HEK293 (cell line): ENCODE data around the gene VEPH1.
A peak's percentile ranks its signal among the peaks of the same experiment; 100 is the strongest.

Source experiments
- CTCF ChIA-PET: fragments of 350-600 bp; formaldehyde crosslinking; extraction: SDS; loops from one replicate; lab custom pipeline; 2021; ENCODE audit warnings: antibody characterized with exemption; lab: Yijun Ruan, JAX
- POLR2A ChIA-PET: fragments of 300-600 bp; formaldehyde crosslinking; extraction: SDS; loops from one replicate; lab custom pipeline; 2020; ENCODE audit warnings: antibody characterized with exemption, inconsistent platforms; lab: Yijun Ruan, JAX
- H3K27ac ChIP-seq: fragments of 200-500 bp; sonication (Bioruptor generic); 2 replicates; pipeline ENCODE4 v1.5.1; 2014; ENCODE audit warnings: low read depth, low read length, control low read depth, inconsistent platforms; ENCODE audit errors: extremely low read depth
- H3K36me3 ChIP-seq, 2 experiments: fragments of 200-500 bp in 1 of 2; sonication (Bioruptor generic) in 1 of 2; 1 replicate in 1 of 2; 2 replicates in 1 of 2; pipeline ENCODE4 v1.5.1; 2014 to 2017; ENCODE audit warnings: inconsistent platforms in 2 of 2, low read length in 2 of 2; ENCODE audit not compliant: control insufficient read depth in 2 of 2, insufficient read depth in 1 of 2
- H3K4me1 ChIP-seq: fragments of 200-500 bp; sonication (Bioruptor generic); 2 replicates; pipeline ENCODE4 v1.5.1; 2014; ENCODE audit warnings: mild to moderate bottlenecking, low read length, inconsistent platforms; ENCODE audit not compliant: control insufficient read depth, insufficient read depth
- H3K4me3 ChIP-seq: 2 replicates; pipeline ENCODE4 v1.5.1; 2011; ENCODE audit warnings: low read depth, mild to moderate bottlenecking, control low read depth, low read length, moderate library complexity
- H3K9me3 ChIP-seq: fragments of 200-500 bp; sonication (Bioruptor generic); 2 replicates; pipeline ENCODE4 v1.5.1; 2014; ENCODE audit warnings: low read depth, low read length, inconsistent platforms; ENCODE audit not compliant: control insufficient read depth, insufficient read depth
- ATF2 ChIP-seq: fragments of 450-650 bp; formaldehyde crosslinking; IDR thresholded peaks from 2 replicates; pipeline ENCODE4 v1.5.1; 2016; ENCODE audit warnings: missing biosample characterization, missing genetic modification characterization, low read depth
- GLIS1 ChIP-seq: fragments of 450-650 bp; formaldehyde crosslinking; IDR thresholded peaks from 2 replicates; pipeline ENCODE4 v1.5.1; 2016; ENCODE audit warnings: missing biosample characterization, missing genetic modification characterization
- HOXD13 ChIP-seq: sonication (generic); formaldehyde crosslinking; IDR thresholded peaks from 2 replicates; pipeline ENCODE4 v1.8.0; 2022; ENCODE audit warnings: missing genetic modification reagents, borderline replicate concordance
- KLF17 ChIP-seq: fragments of 450-650 bp; formaldehyde crosslinking; IDR thresholded peaks from 2 replicates; pipeline ENCODE4 v1.5.1; 2016; ENCODE audit warnings: missing biosample characterization, missing genetic modification characterization
- PRDM2 ChIP-seq: fragments of 450-650 bp; formaldehyde crosslinking; IDR thresholded peaks from 2 replicates; pipeline ENCODE4 v1.5.1; 2016; ENCODE audit warnings: missing biosample characterization, missing genetic modification characterization, borderline replicate concordance
- PRDM4 ChIP-seq: fragments of 450-650 bp; formaldehyde crosslinking; IDR thresholded peaks from 2 replicates; pipeline ENCODE4 v1.5.1; 2017; ENCODE audit warnings: missing biosample characterization, missing genetic modification characterization
- PRDM6 ChIP-seq: fragments of 450-650 bp; formaldehyde crosslinking; IDR thresholded peaks from 2 replicates; pipeline ENCODE4 v1.5.1; 2017; ENCODE audit warnings: missing biosample characterization, missing genetic modification characterization
- SP3 ChIP-seq: fragments of 450-650 bp; formaldehyde crosslinking; IDR thresholded peaks from 2 replicates; pipeline ENCODE4 v1.5.1; 2016; ENCODE audit warnings: missing biosample characterization, missing genetic modification characterization
- ZFP41 ChIP-seq: fragments of 450-650 bp; formaldehyde crosslinking; IDR thresholded peaks from 2 replicates; pipeline ENCODE4 v1.5.1; 2016; ENCODE audit warnings: missing biosample characterization, missing genetic modification characterization, borderline replicate concordance
- ZNF112 ChIP-seq: fragments of 450-650 bp; formaldehyde crosslinking; IDR thresholded peaks from 2 replicates; pipeline ENCODE4 v1.5.0; 2017; ENCODE audit warnings: missing biosample characterization, missing genetic modification characterization
- ZNF138 ChIP-seq: fragments of 450-650 bp; formaldehyde crosslinking; IDR thresholded peaks from 2 replicates; pipeline ENCODE4 v1.5.1; 2016; ENCODE audit warnings: missing biosample characterization, missing genetic modification characterization, borderline replicate concordance
- ZNF155 ChIP-seq: fragments of 450-650 bp; formaldehyde crosslinking; IDR thresholded peaks from 2 replicates; pipeline ENCODE4 v1.5.1; 2016; ENCODE audit warnings: missing biosample characterization, missing genetic modification characterization
- ZNF169 ChIP-seq: fragments of 450-650 bp; formaldehyde crosslinking; IDR thresholded peaks from 2 replicates; pipeline ENCODE4 v1.5.1; 2016; ENCODE audit warnings: missing biosample characterization, missing genetic modification characterization
- ZNF184 ChIP-seq: fragments of 450-650 bp; IDR thresholded peaks from 2 replicates; pipeline ENCODE4 v1.5.1; 2018; ENCODE audit warnings: missing biosample characterization, mild to moderate bottlenecking, missing genetic modification characterization
- ZNF223 ChIP-seq: fragments of 450-650 bp; formaldehyde crosslinking; IDR thresholded peaks from 2 replicates; pipeline ENCODE4 v1.5.1; 2016; ENCODE audit warnings: missing biosample characterization, missing genetic modification characterization
- ZNF311 ChIP-seq: fragments of 450-650 bp; formaldehyde crosslinking; IDR thresholded peaks from 2 replicates; pipeline ENCODE4 v1.5.1; 2017; ENCODE audit warnings: missing biosample characterization, missing genetic modification characterization, borderline replicate concordance
- ZNF501 ChIP-seq: fragments of 450-650 bp; formaldehyde crosslinking; IDR thresholded peaks from 2 replicates; pipeline ENCODE4 v1.5.1; 2016; ENCODE audit warnings: missing biosample characterization, missing genetic modification characterization
- ZNF544 ChIP-seq: fragments of 450-650 bp; formaldehyde crosslinking; IDR thresholded peaks from 2 replicates; pipeline ENCODE4 v1.5.0; 2017; ENCODE audit warnings: missing biosample characterization, missing genetic modification characterization
- ZNF571 ChIP-seq: fragments of 450-650 bp; formaldehyde crosslinking; IDR thresholded peaks from 2 replicates; pipeline ENCODE4 v1.5.0; 2017; ENCODE audit warnings: missing biosample characterization, missing genetic modification characterization
- ZNF626 ChIP-seq: fragments of 450-650 bp; sonication (Bioruptor Pico); formaldehyde crosslinking; IDR thresholded peaks from 2 replicates; pipeline ENCODE4 v1.5.1; 2018; ENCODE audit warnings: missing biosample characterization, missing genetic modification characterization, inconsistent platforms
- ZNF692 ChIP-seq: fragments of 450-650 bp; formaldehyde crosslinking; IDR thresholded peaks from 2 replicates; pipeline ENCODE4 v1.5.1; 2016; ENCODE audit warnings: missing biosample characterization, missing genetic modification characterization

Gene VEPH1

GRCh38 chr3:157290766-157291165 is 212.4 kb downstream of the VEPH1 start:
- Histone ChIP-seq H3K36me3 (no peaks in the 10 kb centered on the region), H3K4me3 (no peak overlapping the region), H3K27ac (no peak overlapping the region), H3K4me1 (no peaks in the 10 kb centered on the region), H3K9me3 (no peaks in the 10 kb centered on the region)
- TF ChIP-seq ZNF112 (tag by site-specific recombination), result no peak
- no peak for TF ChIP-seq ZNF169 (tag by site-specific recombination)
- TF ChIP-seq PRDM6, result peak; percentile 68
- POLR2A ChIA-PET, result no interaction called here
- CTCF ChIA-PET, result no interaction called here

GRCh38 chr3:157285966-157286365 is 217.2 kb downstream of the VEPH1 start:
- H3K36me3 ChIP-seq, result no peaks in the 10 kb centered on the region
- POLR2A ChIA-PET, result no interaction called here
- H3K4me1 ChIP-seq, result no peaks in the 10 kb centered on the region
- H3K27ac ChIP-seq, result no peak overlapping the region
- no peak for TF ChIP-seq ZNF138
- TF ChIP-seq PRDM4 (tag by site-specific recombination), result no peak
- TF ChIP-seq SP3 (tag by site-specific recombination), result no peak
- TF ChIP-seq ATF2 (tag by site-specific recombination), result no peak
- TF ChIP-seq ZNF184 (tag by site-specific recombination), result no peak
- TF ChIP-seq ZNF571 (tag by site-specific recombination), result no peak
- no peak for TF ChIP-seq ZNF112 (tag by site-specific recombination)
- TF ChIP-seq ZNF544 (tag by site-specific recombination), result no peak
- no peak for TF ChIP-seq ZNF692
- no peak for TF ChIP-seq ZFP41 (tag by site-specific recombination)
- no peak for TF ChIP-seq ZNF311
- no peak for TF ChIP-seq ZNF501
- TF ChIP-seq PRDM2 (tag by site-specific recombination), result no peak
- TF ChIP-seq ZNF223 (tag by site-specific recombination), result no peak
- no peak for TF ChIP-seq HOXD13 (CRISPR knock-in tag)
- no peak for TF ChIP-seq ZNF626
- TF ChIP-seq KLF17 (tag by site-specific recombination), result no peak
- no peak for TF ChIP-seq ZNF155 (tag by site-specific recombination)
- TF ChIP-seq GLIS1 (tag by site-specific recombination), result no peak
- no peaks in the 10 kb centered on the region for H3K9me3 ChIP-seq
- CTCF ChIA-PET, result no interaction called here
- no peak overlapping the region for H3K4me3 ChIP-seq
